DOHH2 (cell line): ENCODE results near the gene TREML4.

Experiments used
- CTCF ChIP-seq: fragments of 200-600 bp; sonication (generic); IDR thresholded peaks from one replicate; pipeline ENCODE4 v1.5.1; 2014; ENCODE audit warnings: antibody characterized with exemption, mild to moderate bottlenecking, low read depth, low read length; ENCODE audit not compliant: poor library complexity, severe bottlenecking
- EZH2phosphoT487 ChIP-seq: fragments of 200-600 bp; sonication (generic); IDR thresholded peaks from 2 replicates; pipeline ENCODE4 v1.6.1; 2017; ENCODE audit warnings: borderline replicate concordance, mild to moderate bottlenecking, antibody characterized with exemption, low read length, moderate library complexity, mixed read lengths

DNA sequence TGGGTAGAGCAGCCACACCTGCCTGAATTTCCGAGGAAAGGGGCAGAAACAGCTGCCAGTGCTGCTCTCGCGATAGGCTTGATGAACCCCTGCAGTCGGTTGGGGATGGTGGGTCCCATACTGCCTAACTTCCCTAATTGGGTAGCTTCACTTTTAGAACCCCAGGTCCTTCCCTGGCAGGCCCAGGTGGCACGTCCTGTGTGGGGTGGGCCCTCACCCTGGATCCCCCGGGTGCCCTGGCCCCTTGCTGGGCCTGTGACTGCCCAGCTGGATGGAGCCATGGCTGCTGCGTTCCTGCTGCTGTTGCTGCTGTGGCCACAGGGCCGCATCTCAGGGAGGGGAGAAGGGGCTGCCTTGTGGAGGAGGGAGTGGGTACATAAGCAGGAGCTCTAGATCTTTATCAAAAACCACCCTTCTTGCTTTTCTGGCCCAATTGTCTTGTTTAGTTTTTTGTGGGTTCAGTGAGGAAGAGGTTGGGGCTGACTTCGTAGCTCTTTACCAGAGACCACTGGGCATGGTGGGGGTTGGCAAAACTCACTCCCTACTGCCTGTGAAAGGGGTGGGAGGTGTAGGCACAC is 19.2 kb downstream of the TREML4 start:
- no peak for TF ChIP-seq CTCF
- no peak for TF ChIP-seq EZH2phosphoT487
